GM20000 (cell line): ENCODE data around the gene SLC5A2.

Source experiments
- DNase-seq: peaks from one replicate; pipeline ENCODE4 v3.0.0; 2012; ENCODE audit warnings: low spot score
- CTCF ChIP-seq: IDR thresholded peaks from 2 replicates; pipeline ENCODE4 v1.5.1; 2012; ENCODE audit warnings: mild to moderate bottlenecking, control low read depth; ENCODE audit errors: extremely low read depth, missing control alignments

Gene SLC5A2

DNA sequence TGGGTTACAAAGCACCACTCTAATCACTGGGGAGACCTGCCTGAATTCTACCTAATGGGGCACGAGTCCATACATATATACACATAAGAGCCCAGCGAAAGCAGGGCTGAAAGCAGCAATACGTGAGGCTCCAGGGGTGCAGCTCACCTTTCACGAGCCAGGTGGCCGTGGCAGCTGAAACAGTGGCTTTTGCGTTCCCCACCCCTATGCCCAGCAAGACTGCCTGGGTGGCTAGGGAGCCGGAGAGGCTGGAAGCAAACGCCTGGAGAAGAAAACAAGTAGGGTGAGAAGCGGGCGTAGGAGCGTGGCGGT is 24.6 kb downstream of the SLC5A2 start:
- DNase-seq: no peak
- no peak for TF ChIP-seq CTCF

- no peak for TF ChIP-seq CTCF
Measured at GRCh38 chr16:31507929-31508705, 25.2 kb downstream of the SLC5A2 start, which contains the start of gene RUSF1. Gene RUSF1, minus strand, starts transcription at chr16:31508391. Its CDS starts 18 bp downstream, at chr16:31508373.

DNA sequence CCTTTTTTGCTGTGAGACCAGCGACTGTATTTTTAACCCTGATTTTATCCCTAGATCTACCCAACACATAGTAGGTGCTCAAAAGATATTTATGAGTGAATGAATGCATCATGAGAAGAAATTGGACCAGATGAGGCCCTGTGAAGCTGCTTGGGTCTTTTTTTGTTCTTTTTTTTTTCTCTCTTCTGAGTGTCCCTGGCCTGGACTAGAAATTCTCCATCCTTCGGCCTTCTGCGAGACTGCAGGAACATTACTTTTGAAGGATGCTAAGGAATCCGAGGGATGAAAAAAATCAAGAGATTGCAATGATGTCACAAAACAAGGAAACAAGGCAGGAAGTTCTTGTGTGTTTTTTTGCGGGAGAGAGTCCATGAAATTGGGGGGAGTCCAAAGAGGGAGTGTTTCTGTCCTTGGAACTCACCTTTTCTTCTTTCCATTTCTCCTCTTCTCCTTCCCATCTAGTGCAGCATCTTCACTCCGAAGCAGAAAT is 25.8 kb downstream of the SLC5A2 start:
- TF ChIP-seq CTCF: no peak
- no peak for DNase-seq

More at GRCh38 chr16:31507929-31508705, 25.2 kb downstream of the SLC5A2 start, which contains the start of gene RUSF1:
- DNase-seq: peak; percentile 90

DNA sequence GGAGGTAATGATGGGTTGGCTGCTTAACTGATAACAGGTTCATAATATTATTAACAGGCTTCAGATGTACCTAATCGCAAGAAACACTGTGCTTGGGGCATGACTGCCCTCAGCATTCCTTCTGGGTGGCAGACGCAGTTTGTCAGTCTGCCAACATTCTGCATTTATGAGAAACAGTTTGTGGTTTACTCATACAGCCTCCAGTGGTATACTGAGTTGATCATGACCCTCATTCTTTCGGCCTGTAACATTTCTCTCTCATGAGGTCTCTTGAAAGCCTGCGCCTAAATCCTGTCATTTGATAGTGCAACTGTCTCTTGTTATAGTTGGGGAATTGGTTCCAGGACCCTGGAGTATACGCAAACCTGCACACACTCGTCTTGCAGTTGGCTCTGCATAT is 30.2 kb downstream of the SLC5A2 start:
- no peak for TF ChIP-seq CTCF
- DNase-seq: no peak

DNA sequence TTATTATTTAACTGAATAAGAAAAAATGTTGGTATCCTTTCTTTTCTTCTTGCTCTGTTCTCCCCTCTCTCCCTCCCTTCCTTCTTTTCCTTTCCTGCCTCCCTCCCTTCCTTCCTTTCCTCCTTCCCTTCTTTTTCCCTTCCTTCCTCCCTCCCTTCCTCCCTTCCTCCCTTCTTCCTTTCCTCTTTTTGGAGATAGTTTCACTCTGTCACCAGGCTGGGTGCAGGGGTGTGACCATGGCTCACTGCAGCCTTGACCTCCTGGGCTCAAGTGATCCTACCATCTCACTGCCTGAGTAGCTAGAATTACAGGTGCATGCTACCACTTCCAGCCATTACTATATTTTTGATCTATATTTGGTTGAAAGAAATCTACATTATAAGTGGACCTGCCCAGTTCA is 31.0 kb downstream of the SLC5A2 start:
- no peak for TF ChIP-seq CTCF
- DNase-seq: no peak

GRCh38 chr16:31517800-31518402 is 35.0 kb downstream of the SLC5A2 start:
- TF ChIP-seq CTCF: no peak
- no peak for DNase-seq

DNA sequence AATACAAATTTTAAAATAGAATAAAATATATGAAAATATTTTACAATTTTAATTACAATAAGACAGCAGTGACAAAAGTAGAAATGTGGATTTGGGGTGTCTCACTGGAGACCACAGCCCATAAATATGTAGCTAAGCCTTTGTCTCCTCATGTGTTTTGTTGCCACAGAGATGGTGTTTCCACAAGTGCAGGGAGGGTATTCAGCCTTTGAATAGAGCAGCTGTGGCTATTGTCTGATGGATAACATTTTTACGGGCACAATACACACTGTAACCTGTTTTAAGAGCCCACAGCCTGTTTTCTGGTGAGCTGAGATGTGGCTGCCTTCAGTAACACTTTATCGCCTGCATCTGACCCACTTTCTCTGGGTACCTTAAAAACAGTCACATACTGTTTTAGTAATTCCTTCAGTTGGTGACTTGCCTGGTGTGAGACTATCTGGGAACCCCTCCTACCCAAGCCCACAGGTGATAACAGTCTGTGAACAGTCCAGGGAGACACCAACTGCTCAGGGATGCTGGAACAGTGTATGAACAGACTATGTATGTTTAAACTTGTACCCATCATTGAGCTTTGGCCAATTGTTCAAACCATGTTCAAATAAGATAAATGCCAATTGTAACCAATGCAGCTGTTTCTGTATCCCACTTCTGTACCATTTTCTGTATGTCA is 37.0 kb downstream of the SLC5A2 start:
- TF ChIP-seq CTCF: no peak
- DNase-seq: no peak
